Transverse colon (tissue), 4 donors: ENCODE data around the gene CHURC1.

ENCODE experiments used
- POLR2AphosphoS5 ChIP-seq, 3 donors: sonication (generic); formaldehyde crosslinking; IDR thresholded peaks; one replicate each; pipeline ENCODE4 v1.6.1; 2016; ENCODE audit warnings: antibody characterized with exemption in 3 of 3
- TF ChIP-seq, protein P1 (sequence below), 5 experiments: fragments of 200-600 bp in 3 of 5; fragments of 450-650 bp in 2 of 5; sonication (generic) in 3 of 5; IDR thresholded peaks; 1 replicate in 2 of 5; 2 replicates in 3 of 5; pipeline ENCODE4 v1.5.1; 2016 to 2017; ENCODE audit warnings: antibody characterized with exemption in 5 of 5, inconsistent platforms in 3 of 5, mild to moderate bottlenecking in 2 of 5, moderate library complexity in 1 of 5

DNA sequence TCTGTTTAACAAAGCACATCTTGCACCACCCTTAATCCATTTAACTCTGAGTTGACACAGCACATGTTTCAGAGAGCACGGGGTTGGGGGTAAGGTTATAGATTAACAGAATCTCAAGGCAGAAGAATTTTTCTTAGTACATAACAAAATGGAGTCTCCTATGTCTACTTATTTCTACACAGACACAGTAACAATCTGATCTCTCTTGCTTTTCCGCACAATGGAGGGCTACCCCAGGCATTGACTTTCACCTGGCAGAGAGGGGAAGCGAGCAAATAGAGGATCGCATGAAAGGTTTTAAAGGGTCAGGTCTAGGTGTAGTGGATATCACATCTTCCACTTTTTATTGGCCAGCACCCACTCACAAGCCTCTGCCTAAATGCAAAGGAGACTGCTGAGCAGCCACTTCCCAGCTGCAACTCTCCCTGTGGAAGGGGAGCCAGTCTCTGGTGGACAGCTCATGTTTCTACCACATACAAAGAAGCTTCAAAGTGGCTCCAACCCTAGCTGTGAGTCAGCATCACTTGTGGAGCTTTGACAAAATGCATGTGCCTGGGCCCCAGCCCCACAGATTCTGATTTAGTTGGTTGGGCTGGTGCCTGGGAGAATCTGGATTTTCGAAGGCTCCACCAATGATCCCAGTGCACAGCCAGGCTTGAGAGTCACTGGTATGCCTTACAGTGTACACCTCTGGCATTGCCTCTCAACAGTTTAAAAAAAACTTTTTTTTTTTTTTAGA, 65.2 kb downstream of the CHURC1 start:
- TF ChIP-seq, protein P1, sequence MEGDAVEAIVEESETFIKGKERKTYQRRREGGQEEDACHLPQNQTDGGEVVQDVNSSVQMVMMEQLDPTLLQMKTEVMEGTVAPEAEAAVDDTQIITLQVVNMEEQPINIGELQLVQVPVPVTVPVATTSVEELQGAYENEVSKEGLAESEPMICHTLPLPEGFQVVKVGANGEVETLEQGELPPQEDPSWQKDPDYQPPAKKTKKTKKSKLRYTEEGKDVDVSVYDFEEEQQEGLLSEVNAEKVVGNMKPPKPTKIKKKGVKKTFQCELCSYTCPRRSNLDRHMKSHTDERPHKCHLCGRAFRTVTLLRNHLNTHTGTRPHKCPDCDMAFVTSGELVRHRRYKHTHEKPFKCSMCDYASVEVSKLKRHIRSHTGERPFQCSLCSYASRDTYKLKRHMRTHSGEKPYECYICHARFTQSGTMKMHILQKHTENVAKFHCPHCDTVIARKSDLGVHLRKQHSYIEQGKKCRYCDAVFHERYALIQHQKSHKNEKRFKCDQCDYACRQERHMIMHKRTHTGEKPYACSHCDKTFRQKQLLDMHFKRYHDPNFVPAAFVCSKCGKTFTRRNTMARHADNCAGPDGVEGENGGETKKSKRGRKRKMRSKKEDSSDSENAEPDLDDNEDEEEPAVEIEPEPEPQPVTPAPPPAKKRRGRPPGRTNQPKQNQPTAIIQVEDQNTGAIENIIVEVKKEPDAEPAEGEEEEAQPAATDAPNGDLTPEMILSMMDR (IDR thresholded peaks at IDR 0.05) = no peak
- TF ChIP-seq POLR2AphosphoS5 (IDR thresholded peaks at IDR 0.05) = no peak
